ENCODE data around the gene ZNF570.

The ZNF570 gene

DNA sequence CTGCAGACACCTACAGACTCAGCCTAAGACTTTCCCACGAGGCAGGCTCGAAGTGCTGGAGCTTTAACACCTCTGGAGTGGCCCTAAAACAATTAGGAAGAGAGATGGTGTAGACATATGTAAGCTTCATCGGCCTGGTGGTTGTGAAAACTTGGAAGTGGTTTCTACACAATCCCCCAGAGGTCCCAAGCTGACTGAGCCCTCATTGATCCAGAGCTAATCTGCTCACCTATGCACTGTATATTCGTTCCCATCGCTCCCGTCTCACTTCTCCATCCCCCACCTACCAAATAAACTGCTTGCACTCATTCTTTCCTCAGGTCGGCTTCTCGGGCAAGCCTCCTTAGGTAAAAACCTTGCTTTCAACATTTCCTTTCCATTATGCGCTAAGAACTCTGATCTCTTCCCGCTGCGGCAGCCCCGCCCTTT, 36.8 kb downstream of the ZNF570 start:
- peak; percentile 31 for DNase-seq (ENCODE audit: low read depth, low spot score)
- no peak overlapping the region for H3K27ac ChIP-seq (ENCODE audit: low read length)
- no CpG with 5 or more reads among the region's 12 CpGs for WGBS (ENCODE audit: insufficient coverage, insufficient read length)

DNA sequence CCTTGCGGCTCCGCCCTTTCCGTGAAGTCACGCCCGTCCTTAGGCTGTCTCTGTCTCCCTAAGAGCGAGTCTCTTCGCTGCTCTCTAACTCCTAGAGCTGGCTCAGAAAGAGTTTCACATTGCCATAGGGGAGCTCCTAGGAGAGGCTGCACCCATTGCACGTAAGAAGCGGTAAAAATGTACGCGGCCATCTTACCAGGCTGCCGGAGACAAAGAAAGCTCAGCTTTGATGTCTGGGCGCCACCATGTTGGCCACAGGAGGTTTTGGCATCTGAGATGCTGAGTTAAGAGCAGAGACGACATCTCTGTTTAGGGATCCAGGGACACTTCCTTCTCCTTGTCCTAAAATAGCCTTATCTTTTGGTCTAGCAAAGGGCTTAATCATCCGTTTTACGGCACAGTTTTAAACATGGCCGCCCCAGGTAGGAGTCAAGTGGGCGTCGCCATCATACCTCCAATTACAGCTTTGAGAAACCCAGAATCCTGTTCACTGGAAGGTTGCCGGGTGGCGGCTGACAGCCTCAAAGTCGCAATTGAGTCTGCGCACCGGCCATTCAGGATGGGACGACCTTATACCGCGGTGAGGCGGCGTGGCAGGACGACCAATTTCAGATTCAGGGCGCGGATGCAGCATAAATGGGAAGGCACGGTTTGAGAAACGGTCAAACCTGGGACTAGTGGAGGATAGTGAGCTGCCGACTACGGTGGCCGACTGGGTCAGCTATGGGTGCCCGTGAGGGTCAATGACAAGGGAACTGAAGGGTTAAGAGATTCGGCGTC, 37.4 kb downstream of the ZNF570 start, which contains the start of gene ZNF793:
TSS of gene ZNF793 (plus strand) at position 553 of the 780 bp plus-strand sequence. CDS start 16,501 bp downstream, outside the sequence.
- peak; percentile 70 for DNase-seq (ENCODE audit: low read depth, low spot score)
- H3K36me3 ChIP-seq (ENCODE audit: control insufficient read depth, insufficient read depth, low read length), result no peaks in the 10 kb centered on the region
- no peaks in the 10 kb centered on the region for H3K4me1 ChIP-seq (ENCODE audit: control insufficient read depth, insufficient read depth, low read length)
- H3K9me3 ChIP-seq (ENCODE audit: control insufficient read depth, insufficient read depth, low read length), result no peaks in the 10 kb centered on the region
- WGBS (ENCODE audit: insufficient coverage, insufficient read length), result no CpG with 5 or more reads among the region's 40 CpGs
- H3K4me3 ChIP-seq (ENCODE audit: low read length), result peak within 1 kb of the TSS; percentile 83
- H3K27ac ChIP-seq (ENCODE audit: low read length), result no peak within 1 kb of the TSS
- H3K27me3 ChIP-seq (ENCODE audit: control insufficient read depth, insufficient read depth, low read length), result no peaks in the 10 kb centered on the region

More for the DNA sequence above, 36.8 kb downstream of the ZNF570 start:
- Histone ChIP-seq H3K27me3 (ENCODE audit: control insufficient read depth, insufficient read depth, low read length) (no peaks in the 10 kb centered on the region), H3K4me3 (ENCODE audit: low read length) (peak overlapping the region; percentile 83; the same call in 1 of the 2 replicates), H3K36me3 (ENCODE audit: control insufficient read depth, insufficient read depth, low read length) (no peaks in the 10 kb centered on the region), H3K4me1 (ENCODE audit: control insufficient read depth, insufficient read depth, low read length) (no peaks in the 10 kb centered on the region), H3K9me3 (ENCODE audit: control insufficient read depth, insufficient read depth, low read length) (no peaks in the 10 kb centered on the region)

DNA sequence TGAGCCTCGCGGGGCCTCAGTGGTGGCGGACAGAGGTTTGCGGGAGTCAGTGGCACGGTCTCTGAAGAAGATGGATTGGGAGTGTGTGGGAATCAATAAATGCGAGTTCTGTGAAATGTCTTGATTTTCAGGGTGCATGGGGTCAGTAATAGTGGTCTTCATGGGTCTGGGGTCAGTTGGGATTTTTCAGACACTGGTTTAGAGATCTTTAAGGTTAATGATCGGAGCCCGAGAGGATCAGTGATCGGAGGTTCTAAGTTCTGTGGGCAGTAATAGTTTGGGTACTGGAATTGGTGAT, 38.0 kb downstream of the ZNF570 start:
- H3K9me3 ChIP-seq (ENCODE audit: control insufficient read depth, insufficient read depth, low read length), result no peaks in the 10 kb centered on the region
- H3K4me3 ChIP-seq (ENCODE audit: low read length), result peak overlapping the region; percentile 83
- no peaks in the 10 kb centered on the region for H3K27me3 ChIP-seq (ENCODE audit: control insufficient read depth, insufficient read depth, low read length)
- H3K36me3 ChIP-seq (ENCODE audit: control insufficient read depth, insufficient read depth, low read length), result no peaks in the 10 kb centered on the region
- H3K27ac ChIP-seq (ENCODE audit: low read length), result no peak overlapping the region
- DNase-seq (ENCODE audit: low read depth, low spot score), result no peak
- WGBS (ENCODE audit: insufficient coverage, insufficient read length), result no CpG with 5 or more reads among the region's 9 CpGs
- no peaks in the 10 kb centered on the region for H3K4me1 ChIP-seq (ENCODE audit: control insufficient read depth, insufficient read depth, low read length)

DNA sequence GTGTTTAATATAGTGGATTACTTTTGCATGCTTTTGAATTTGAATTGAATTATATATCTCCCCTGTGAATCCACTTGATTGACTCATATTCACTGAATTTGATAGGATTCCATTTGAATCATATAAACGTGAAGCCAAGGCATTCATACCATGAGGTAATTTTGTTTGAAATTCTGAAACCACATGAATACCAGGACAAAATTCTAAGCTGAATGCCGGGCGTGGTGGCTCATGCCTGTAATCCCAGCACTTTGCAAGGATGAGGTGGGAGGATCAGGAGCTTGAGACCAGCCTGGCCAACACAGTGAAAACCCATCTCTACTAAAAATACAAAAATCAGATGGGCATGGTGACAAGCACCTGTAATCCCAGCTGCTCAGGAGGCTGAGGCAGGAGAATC, 42.0 kb downstream of the ZNF570 start:
- H3K4me1 ChIP-seq (ENCODE audit: control insufficient read depth, insufficient read depth, low read length), result no peaks in the 10 kb centered on the region; the same call in 1 of the 2 replicates
- H3K9me3 ChIP-seq (ENCODE audit: control insufficient read depth, insufficient read depth, low read length), result no peaks in the 10 kb centered on the region
- WGBS (ENCODE audit: insufficient coverage, insufficient read length), result no CpG with 5 or more reads among the region's 3 CpGs
- no peak overlapping the region for H3K4me3 ChIP-seq (ENCODE audit: low read length)
- H3K27ac ChIP-seq (ENCODE audit: low read length), result no peak overlapping the region
- H3K27me3 ChIP-seq (ENCODE audit: control insufficient read depth, insufficient read depth, low read length), result no peaks in the 10 kb centered on the region
- no peak for DNase-seq (ENCODE audit: low read depth, low spot score)
- no peaks in the 10 kb centered on the region for H3K36me3 ChIP-seq (ENCODE audit: control insufficient read depth, insufficient read depth, low read length)

DNA sequence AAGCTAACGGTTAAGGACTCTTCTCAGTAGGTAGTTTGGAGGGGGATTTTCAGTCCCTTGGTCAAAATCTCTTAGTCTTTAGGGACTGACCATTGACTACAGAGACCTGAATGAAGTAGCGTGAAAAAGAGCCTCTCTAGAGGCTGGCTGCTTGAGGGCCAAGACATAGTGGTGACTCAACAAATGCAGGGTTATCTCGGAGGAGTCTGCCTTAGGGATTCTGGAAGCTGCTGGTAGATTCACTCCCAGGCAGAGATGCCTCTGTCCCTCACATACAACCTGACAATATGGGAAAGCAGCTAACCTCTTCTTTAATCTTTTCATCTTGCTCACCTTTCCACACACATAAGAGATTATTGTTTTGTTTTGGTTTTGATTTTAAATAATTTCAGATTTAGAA, 42.7 kb downstream of the ZNF570 start:
- no peaks in the 10 kb centered on the region for H3K36me3 ChIP-seq (ENCODE audit: control insufficient read depth, insufficient read depth, low read length)
- H3K4me1 ChIP-seq (ENCODE audit: control insufficient read depth, insufficient read depth, low read length), result no peaks in the 10 kb centered on the region; the same call in 1 of the 2 replicates
- H3K4me3 ChIP-seq (ENCODE audit: low read length), result no peak overlapping the region
- H3K9me3 ChIP-seq (ENCODE audit: control insufficient read depth, insufficient read depth, low read length), result no peaks in the 10 kb centered on the region
- WGBS (ENCODE audit: insufficient coverage, insufficient read length), result no CpG with 5 or more reads among the region's 3 CpGs
- H3K27me3 ChIP-seq (ENCODE audit: control insufficient read depth, insufficient read depth, low read length), result no peaks in the 10 kb centered on the region
- no peak overlapping the region for H3K27ac ChIP-seq (ENCODE audit: low read length)
- DNase-seq (ENCODE audit: low read depth, low spot score), result no peak

DNA sequence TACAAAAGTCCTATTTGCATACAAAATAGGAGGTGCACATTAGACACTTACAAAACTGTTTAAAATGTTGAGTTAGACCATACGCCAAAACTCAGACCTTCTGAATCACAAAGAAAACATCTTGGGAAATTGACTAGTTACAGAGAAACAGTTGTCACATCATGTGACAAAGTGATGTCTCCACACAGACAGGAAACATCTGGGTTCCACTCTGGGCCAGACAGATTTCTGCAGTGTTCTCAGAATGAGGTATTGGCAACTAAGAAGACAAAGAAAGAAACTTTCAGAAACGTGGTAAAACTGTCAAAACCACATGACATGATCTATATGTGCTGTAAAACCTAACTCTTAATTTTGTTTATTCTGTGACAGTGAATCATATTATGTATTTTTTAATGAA, 44.2 kb downstream of the ZNF570 start:
- H3K27ac ChIP-seq (ENCODE audit: low read length), result no peak overlapping the region
- no peaks in the 10 kb centered on the region; the same call in 1 of the 2 replicates for H3K4me1 ChIP-seq (ENCODE audit: control insufficient read depth, insufficient read depth, low read length)
- DNase-seq (ENCODE audit: low read depth, low spot score), result no peak
- H3K9me3 ChIP-seq (ENCODE audit: control insufficient read depth, insufficient read depth, low read length), result no peaks in the 10 kb centered on the region
- H3K27me3 ChIP-seq (ENCODE audit: control insufficient read depth, insufficient read depth, low read length), result no peaks in the 10 kb centered on the region
- H3K36me3 ChIP-seq (ENCODE audit: control insufficient read depth, insufficient read depth, low read length), result no peaks in the 10 kb centered on the region
- WGBS (ENCODE audit: insufficient coverage, insufficient read length), result no CpG with 5 or more reads among the region's 2 CpGs
- no peak overlapping the region for H3K4me3 ChIP-seq (ENCODE audit: low read length)

DNA sequence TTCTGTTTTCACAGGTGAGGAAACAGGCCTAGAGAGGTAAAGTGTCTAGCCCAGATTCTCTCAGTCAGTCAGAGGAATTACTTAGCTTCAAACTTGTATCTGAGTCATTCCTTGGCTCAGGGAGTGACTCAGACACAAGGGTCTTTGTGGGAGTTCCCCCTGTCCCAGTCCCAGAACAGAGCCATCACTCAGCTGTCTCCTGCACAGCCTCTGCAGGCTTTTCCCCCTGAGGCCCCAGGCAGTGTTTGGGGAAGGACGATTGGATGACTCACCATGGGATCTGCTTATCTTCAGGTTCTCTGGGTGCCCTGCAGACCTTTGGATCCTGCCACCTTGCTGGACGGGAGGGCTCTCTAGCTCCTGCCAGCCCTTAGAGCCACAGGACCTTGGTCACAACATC, 50.7 kb downstream of the ZNF570 start:
- no peaks in the 10 kb centered on the region; the same call in 1 of the 2 replicates for H3K4me1 ChIP-seq (ENCODE audit: control insufficient read depth, insufficient read depth, low read length)
- no peak overlapping the region for H3K4me3 ChIP-seq (ENCODE audit: low read length)
- H3K9me3 ChIP-seq (ENCODE audit: control insufficient read depth, insufficient read depth, low read length), result no peaks in the 10 kb centered on the region
- no peaks in the 10 kb centered on the region for H3K27me3 ChIP-seq (ENCODE audit: control insufficient read depth, insufficient read depth, low read length)
- H3K36me3 ChIP-seq (ENCODE audit: control insufficient read depth, insufficient read depth, low read length), result peaks cover 9% of the 10 kb centered on the region; the same call in 1 of the 2 replicates
- H3K27ac ChIP-seq (ENCODE audit: low read length), result no peak overlapping the region
- no CpG with 5 or more reads among the region's 2 CpGs for WGBS (ENCODE audit: insufficient coverage, insufficient read length)
- no peak for DNase-seq (ENCODE audit: low read depth, low spot score)

DNA sequence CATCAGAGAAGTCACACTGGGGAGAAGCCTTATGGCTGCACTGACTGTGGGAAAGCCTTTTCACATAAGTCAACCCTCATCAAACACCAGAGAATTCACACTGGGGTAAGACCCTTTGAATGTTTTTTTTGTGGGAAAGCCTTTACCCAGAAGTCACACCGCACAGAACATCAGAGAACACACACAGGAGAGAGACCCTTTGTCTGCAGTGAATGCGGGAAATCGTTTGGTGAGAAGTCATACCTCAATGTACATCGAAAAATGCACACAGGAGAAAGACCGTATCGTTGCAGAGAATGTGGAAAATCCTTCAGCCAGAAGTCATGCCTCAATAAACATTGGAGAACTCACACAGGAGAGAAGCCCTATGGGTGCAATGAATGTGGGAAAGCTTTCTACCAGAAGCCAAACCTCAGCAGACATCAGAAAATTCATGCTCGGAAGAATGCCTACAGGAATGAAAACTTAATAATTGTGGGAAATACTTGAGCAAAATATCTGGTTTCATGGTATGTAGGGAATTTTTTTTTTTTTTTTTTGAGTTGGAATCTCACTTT, 68.3 kb downstream of the ZNF570 start:
- Histone ChIP-seq H3K4me3 (ENCODE audit: low read length) (no peak overlapping the region), H3K9me3 (ENCODE audit: control insufficient read depth, insufficient read depth, low read length) (peaks cover 5% of the 10 kb centered on the region), H3K4me1 (ENCODE audit: control insufficient read depth, insufficient read depth, low read length) (no peaks in the 10 kb centered on the region), H3K27me3 (ENCODE audit: control insufficient read depth, insufficient read depth, low read length) (no peaks in the 10 kb centered on the region), H3K27ac (ENCODE audit: low read length) (no peak overlapping the region), H3K36me3 (ENCODE audit: control insufficient read depth, insufficient read depth, low read length) (peaks cover 24% of the 10 kb centered on the region)
- no CpG with 5 or more reads among the region's 7 CpGs for WGBS (ENCODE audit: insufficient coverage, insufficient read length)
- no peak for DNase-seq (ENCODE audit: low read depth, low spot score)
